Upper lobe of left lung (tissue), 4 donors: ENCODE data around the gene PSME2.

Experiments
- CTCF ChIP-seq, 6 experiments: fragments of 450-650 bp in 4 of 6; fragments of 200-600 bp in 2 of 6; sonication (generic) in 2 of 6; IDR thresholded peaks; one replicate each; pipeline ENCODE4 v1.5.1; 2016 to 2019; ENCODE audit warnings: antibody characterized with exemption in 6 of 6
- EP300 ChIP-seq, 4 donors: sonication (generic); formaldehyde crosslinking; IDR thresholded peaks; one replicate each; pipeline ENCODE4 v1.5.1; 2017; ENCODE audit warnings: antibody characterized with exemption in 4 of 4, control low read depth in 2 of 4
- POLR2A ChIP-seq, 4 donors: fragments of 450-650 bp; IDR thresholded peaks; one replicate each; pipeline ENCODE4 v1.5.1; 2016 to 2017; ENCODE audit warnings: antibody characterized with exemption in 4 of 4, mild to moderate bottlenecking in 2 of 4
- POLR2AphosphoS5 ChIP-seq, 2 donors: sonication (generic); formaldehyde crosslinking; IDR thresholded peaks; one replicate each; pipeline ENCODE4 v1.5.1; 2017; ENCODE audit warnings: antibody characterized with exemption in 2 of 2

DNA sequence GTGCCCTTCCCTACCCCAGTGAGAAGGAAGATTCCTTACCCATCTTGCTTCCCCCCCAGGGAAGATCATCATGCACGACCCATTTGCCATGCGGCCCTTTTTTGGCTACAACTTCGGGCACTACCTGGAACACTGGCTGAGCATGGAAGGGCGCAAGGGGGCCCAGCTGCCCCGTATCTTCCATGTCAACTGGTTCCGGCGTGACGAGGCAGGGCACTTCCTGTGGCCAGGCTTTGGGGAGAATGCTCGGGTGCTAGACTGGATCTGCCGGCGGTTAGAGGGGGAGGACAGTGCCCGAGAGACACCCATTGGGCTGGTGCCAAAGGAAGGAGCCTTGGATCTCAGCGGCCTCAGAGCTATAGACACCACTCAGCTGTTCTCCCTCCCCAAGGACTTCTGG, 43.0 kb downstream of the PSME2 start:
- no peak for TF ChIP-seq CTCF (IDR thresholded peaks at IDR 0.05)
- no peak for TF ChIP-seq POLR2AphosphoS5 (IDR thresholded peaks at IDR 0.05)
- TF ChIP-seq POLR2A (IDR thresholded peaks at IDR 0.05) = no peak
- TF ChIP-seq EP300 (IDR thresholded peaks at IDR 0.05) = no peak
